WERI-Rb-1 (cell line): Measurements from ENCODE around the gene PGM2.

ENCODE experiments used
- DNase-seq: peaks from one replicate; pipeline ENCODE4 v3.0.0-alpha.2; 2020
- H3K27ac ChIP-seq: fragments of 250-450 bp; sonication (Bioruptor Pico); 2 replicates; pipeline ENCODE4 v1.5.1; 2020; ENCODE audit warnings: mild to moderate bottlenecking, moderate library complexity
- H3K27me3 ChIP-seq: fragments of 250-450 bp; sonication (Bioruptor Pico); 2 replicates; pipeline ENCODE4 v1.5.1; 2021; ENCODE audit warnings: mild to moderate bottlenecking, low read depth, moderate library complexity; ENCODE audit not compliant: insufficient read depth, severe bottlenecking
- H3K36me3 ChIP-seq: fragments of 250-450 bp; sonication (Bioruptor Pico); 2 replicates; pipeline ENCODE4 v1.5.1; 2020; ENCODE audit warnings: mild to moderate bottlenecking, moderate library complexity
- H3K4me3 ChIP-seq: 2 replicates; pipeline ENCODE4 v1.5.1; 2011; ENCODE audit warnings: low read depth, mild to moderate bottlenecking, control low read depth, low read length
- H3K9me3 ChIP-seq: fragments of 250-450 bp; sonication (Bioruptor Pico); 2 replicates; pipeline ENCODE4 v1.5.1; 2021; ENCODE audit warnings: mild to moderate bottlenecking, moderate library complexity; ENCODE audit not compliant: severe bottlenecking
- TF ChIP-seq, protein P1 (sequence below): IDR thresholded peaks from 2 replicates; pipeline ENCODE4 v1.5.1; 2011; ENCODE audit warnings: low read depth, mild to moderate bottlenecking, control low read depth, inconsistent platforms, low read length

The PGM2 gene

DNA sequence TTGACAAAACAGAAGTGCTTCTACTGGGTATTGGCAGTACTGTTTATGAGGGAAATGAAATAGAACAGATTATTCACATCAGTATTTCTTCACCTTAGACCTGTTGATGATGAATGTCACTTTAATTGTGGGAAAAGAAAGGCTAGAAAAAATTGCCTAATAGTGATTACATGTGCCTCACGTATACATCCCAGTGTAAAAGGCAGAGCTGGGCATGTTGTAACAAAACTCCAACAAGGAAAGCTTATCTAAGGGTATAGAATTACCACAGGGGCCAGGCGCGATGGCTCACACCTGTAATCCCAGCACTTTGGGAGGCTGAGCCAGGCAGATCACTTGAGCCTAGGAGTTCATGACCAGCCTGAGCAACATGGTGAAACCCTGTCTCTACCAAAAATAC is 4.2 kb downstream of the PGM2 start:
- Histone ChIP-seq H3K4me3 (no peak overlapping the region), H3K9me3 (no peaks in the 10 kb centered on the region), H3K27me3 (no peaks in the 10 kb centered on the region), H3K27ac (peak overlapping the region; percentile 41), H3K36me3 (peaks cover 59% of the 10 kb centered on the region)
- TF ChIP-seq, protein P1, sequence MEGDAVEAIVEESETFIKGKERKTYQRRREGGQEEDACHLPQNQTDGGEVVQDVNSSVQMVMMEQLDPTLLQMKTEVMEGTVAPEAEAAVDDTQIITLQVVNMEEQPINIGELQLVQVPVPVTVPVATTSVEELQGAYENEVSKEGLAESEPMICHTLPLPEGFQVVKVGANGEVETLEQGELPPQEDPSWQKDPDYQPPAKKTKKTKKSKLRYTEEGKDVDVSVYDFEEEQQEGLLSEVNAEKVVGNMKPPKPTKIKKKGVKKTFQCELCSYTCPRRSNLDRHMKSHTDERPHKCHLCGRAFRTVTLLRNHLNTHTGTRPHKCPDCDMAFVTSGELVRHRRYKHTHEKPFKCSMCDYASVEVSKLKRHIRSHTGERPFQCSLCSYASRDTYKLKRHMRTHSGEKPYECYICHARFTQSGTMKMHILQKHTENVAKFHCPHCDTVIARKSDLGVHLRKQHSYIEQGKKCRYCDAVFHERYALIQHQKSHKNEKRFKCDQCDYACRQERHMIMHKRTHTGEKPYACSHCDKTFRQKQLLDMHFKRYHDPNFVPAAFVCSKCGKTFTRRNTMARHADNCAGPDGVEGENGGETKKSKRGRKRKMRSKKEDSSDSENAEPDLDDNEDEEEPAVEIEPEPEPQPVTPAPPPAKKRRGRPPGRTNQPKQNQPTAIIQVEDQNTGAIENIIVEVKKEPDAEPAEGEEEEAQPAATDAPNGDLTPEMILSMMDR = no peak
- peak; percentile 49 for DNase-seq

GRCh38 chr4:37835031-37835430 is 8.5 kb downstream of the PGM2 start:
- Histone ChIP-seq H3K9me3 (no peaks in the 10 kb centered on the region), H3K27me3 (no peaks in the 10 kb centered on the region), H3K4me3 (no peak overlapping the region), H3K27ac (no peak overlapping the region), H3K36me3 (peaks cover 86% of the 10 kb centered on the region)
- no peak for DNase-seq
- TF ChIP-seq, protein P1 = no peak

DNA sequence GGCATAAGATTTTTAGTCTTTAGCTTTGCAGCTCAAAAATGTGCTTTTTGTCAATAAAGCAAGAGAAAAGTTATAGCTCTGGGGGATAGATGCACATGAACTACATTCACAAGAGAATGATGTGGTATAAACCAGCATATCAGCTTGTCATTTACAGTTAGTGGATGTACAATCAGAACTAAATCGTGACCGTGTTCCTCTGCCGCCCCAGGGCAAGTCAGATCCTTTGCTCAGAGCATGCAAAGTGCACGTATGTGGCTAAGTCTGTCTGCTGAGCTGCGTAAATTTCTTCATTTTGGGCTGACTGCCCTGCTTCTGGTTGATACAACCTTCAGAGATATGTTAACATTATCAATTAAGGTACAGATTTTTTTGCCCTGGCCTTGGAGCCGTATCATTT is 9.3 kb downstream of the PGM2 start:
- peaks cover 85% of the 10 kb centered on the region for H3K36me3 ChIP-seq
- no peak overlapping the region for H3K4me3 ChIP-seq
- TF ChIP-seq, protein P1 = no peak
- no peak for DNase-seq
- no peaks in the 10 kb centered on the region for H3K27me3 ChIP-seq
- H3K27ac ChIP-seq = no peak overlapping the region
- no peaks in the 10 kb centered on the region for H3K9me3 ChIP-seq

DNA sequence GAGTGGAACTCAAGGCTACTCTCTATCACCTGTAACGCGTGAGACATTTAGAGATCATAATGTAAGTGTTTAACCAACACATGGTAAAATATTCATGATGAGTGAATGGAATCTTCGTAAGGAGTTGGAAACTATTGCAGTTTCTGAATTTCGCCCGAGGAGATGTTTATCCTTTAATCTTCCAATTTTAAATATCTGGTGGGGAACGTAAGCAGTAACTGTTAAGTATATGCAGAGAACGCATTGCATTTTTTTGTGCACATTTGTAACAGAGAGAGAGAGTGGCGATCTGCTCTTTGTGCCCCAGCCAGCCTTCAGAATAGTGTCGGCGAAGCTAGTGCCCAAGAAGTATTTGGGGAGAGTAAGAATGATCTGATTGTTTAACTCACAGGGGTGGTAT is 9.8 kb downstream of the PGM2 start:
- Histone ChIP-seq H3K27me3 (no peaks in the 10 kb centered on the region), H3K27ac (no peak overlapping the region), H3K36me3 (peaks cover 82% of the 10 kb centered on the region), H3K4me3 (no peak overlapping the region), H3K9me3 (no peaks in the 10 kb centered on the region)
- TF ChIP-seq, protein P1 = no peak
- DNase-seq = no peak

DNA sequence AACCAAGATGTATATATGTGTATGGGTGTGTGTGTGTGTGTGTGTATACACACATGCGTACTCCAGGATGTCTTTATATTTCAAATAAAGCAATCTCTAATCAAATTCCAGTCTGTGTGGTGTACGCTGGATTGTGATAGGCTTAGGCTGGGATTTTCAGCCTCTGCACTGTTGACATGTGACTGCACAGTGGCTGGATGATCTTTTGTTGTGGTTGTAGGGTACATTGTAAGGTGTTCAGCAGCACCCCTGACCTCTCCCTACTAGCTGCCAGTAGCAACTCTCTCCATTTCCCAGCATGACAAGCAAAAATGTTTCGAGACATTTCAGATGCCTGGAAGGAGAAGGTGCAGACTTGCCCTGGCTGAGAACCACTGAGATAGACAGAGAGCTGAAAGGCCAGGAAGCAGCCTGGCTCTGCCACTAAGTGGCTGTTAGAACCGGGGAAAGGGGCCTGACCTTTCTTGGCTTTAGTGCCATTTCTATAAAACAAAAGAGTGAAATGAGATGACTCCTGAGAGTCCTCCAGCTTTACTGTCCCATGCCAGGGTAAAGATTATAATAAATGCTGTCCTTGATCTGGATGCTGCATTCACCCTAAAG is 10.5 kb downstream of the PGM2 start:
- Histone ChIP-seq H3K9me3 (no peaks in the 10 kb centered on the region), H3K27me3 (no peaks in the 10 kb centered on the region), H3K4me3 (no peak overlapping the region), H3K27ac (no peak overlapping the region), H3K36me3 (peaks cover 82% of the 10 kb centered on the region)
- TF ChIP-seq, protein P1 = no peak
- DNase-seq = no peak

DNA sequence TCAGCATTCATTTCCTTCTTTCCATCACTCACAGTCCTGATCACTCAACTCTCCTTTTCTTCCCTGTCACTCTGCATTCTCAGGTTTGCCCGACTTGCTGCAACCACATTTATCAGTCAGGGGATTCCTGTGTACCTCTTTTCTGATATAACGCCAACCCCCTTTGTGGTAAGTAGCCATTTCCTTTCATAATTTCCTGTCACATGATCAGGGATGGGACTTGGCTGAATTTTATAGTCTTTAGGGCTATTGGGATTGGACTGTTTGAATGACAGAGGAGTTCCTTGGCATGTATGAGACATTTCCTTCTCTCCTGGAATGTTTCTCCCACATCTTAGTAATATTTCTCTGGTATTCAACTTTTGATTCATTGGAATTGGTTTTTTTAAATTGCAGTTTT is 11.0 kb downstream of the PGM2 start:
- no peak overlapping the region for H3K27ac ChIP-seq

More for the DNA sequence above, 11.0 kb downstream of the PGM2 start:
- no peak for DNase-seq
- Histone ChIP-seq H3K27me3 (no peaks in the 10 kb centered on the region), H3K4me3 (no peak overlapping the region), H3K9me3 (no peaks in the 10 kb centered on the region), H3K36me3 (peaks cover 77% of the 10 kb centered on the region)
- TF ChIP-seq, protein P1 = no peak
